K562 (cell line): ENCODE measurements around the gene MVP. TPM values are rescaled to one million over a fixed set of nuclear protein-coding genes. Genes with fewer than 3 reads are reported as not detected.

Source experiments
- ATAC-seq: fragments of 200-7000 bp; cut with Tn5 transposase; 3 replicates; pipeline ENCODE4 v1.9.1; 2020; ENCODE audit warnings: moderate library complexity
- BruUV-seq: library from RNA; stranded (reverse); fragments of 400-500 nt; replicated peaks from 2 replicates; lab custom pipeline; 2021; lab: Mats Ljungman, UMichigan
- CTCF ChIA-PET: fragments of 300-600 bp; formaldehyde crosslinking; extraction: SDS; loops from one replicate; lab custom pipeline; 2021; ENCODE audit warnings: low intra/inter-chr PET ratio; lab: Yijun Ruan, JAX
- POLR2A ChIA-PET: fragments of 300-600, 350-650 bp; sonication (Branson Sonifier 250); formaldehyde crosslinking; extraction: SDS; loops from one replicate; lab custom pipeline; 2021; ENCODE audit warnings: antibody characterized with exemption, inconsistent platforms; lab: Yijun Ruan, JAX
- DNase-seq, 4 experiments: peaks; one replicate each; pipeline versions ENCODE4 v3.0.0 to v3.0.0-alpha.2; 2011 to 2018; ENCODE audit warnings: low spot score in 3 of 4, mixed read lengths in 3 of 4; ENCODE audit errors: extremely low read depth in 1 of 4
- FAIRE-seq: peaks from 2 replicates; lab custom pipeline; 2011; peaks lifted over from hg19 to GRCh38; lab: Jason Lieb, UNC
- H2AFZ ChIP-seq: 2 replicates; pipeline ENCODE4 v1.6.0; 2011; ENCODE audit warnings: low read depth, low read length, control low read depth, inconsistent platforms
- H3K27ac ChIP-seq: fragments of 200-600 bp; 3 replicates; pipeline ENCODE4 v1.8.0; 2011; ENCODE audit warnings: low read depth, mild to moderate bottlenecking, control low read depth, inconsistent platforms, low read length, moderate library complexity, mixed read lengths; ENCODE audit errors: extremely low read depth
- H3K27me3 ChIP-seq, 2 experiments: fragments of 300-600 bp in 1 of 2; 2 replicates in 1 of 2; 3 replicates in 1 of 2; pipeline versions ENCODE4 v1.6.0 to v1.8.0; 2011; ENCODE audit warnings: inconsistent platforms in 2 of 2, low read length in 2 of 2, mild to moderate bottlenecking in 1 of 2, mixed read lengths in 1 of 2, moderate library complexity in 1 of 2; ENCODE audit not compliant: control insufficient read depth in 2 of 2, insufficient read depth in 2 of 2
- H3K36me3 ChIP-seq: fragments of 300-600 bp; 3 replicates; pipeline ENCODE4 v1.8.0; 2011; ENCODE audit warnings: mild to moderate bottlenecking, low read length, inconsistent platforms; ENCODE audit not compliant: control insufficient read depth, insufficient read depth
- H3K4me1 ChIP-seq, 2 experiments: fragments of 200-600 bp in 1 of 2; replicated peaks in 1 of 2; 2 replicates in 1 of 2; 3 replicates in 1 of 2; pipeline versions ENCODE4 v1.5.1 to v1.8.0; 2011; ENCODE audit warnings: inconsistent platforms in 2 of 2, low read length in 2 of 2, mild to moderate bottlenecking in 1 of 2, mixed read lengths in 1 of 2, moderate library complexity in 1 of 2; ENCODE audit not compliant: control insufficient read depth in 2 of 2, insufficient read depth in 2 of 2
- H3K4me2 ChIP-seq: 2 replicates; pipeline ENCODE4 v1.6.1; 2011; ENCODE audit warnings: low read length, control low read depth, inconsistent platforms, mixed read lengths; ENCODE audit not compliant: insufficient read depth
- H3K4me3 ChIP-seq: fragments of 200-600 bp; sonication (generic), shearing (Covaris generic); 2 replicates; pipeline ENCODE4 v1.5.1; 2016; ENCODE audit warnings: control low read depth, inconsistent platforms
- H3K79me2 ChIP-seq: fragments of 200-600 bp; 3 replicates; pipeline ENCODE4 v1.8.0; 2011; ENCODE audit warnings: low read length, inconsistent platforms; ENCODE audit not compliant: control insufficient read depth, insufficient read depth
- H3K9ac ChIP-seq, 2 experiments: 2 replicates each; pipeline versions ENCODE4 v1.6.0 to v1.6.1; 2011; ENCODE audit warnings: low read depth in 2 of 2, low read length in 2 of 2, control low read depth in 1 of 2, inconsistent platforms in 1 of 2, mild to moderate bottlenecking in 1 of 2, mixed read lengths in 1 of 2; ENCODE audit not compliant: insufficient read depth in 1 of 2
- H3K9me1 ChIP-seq: one replicate; pipeline ENCODE4 v1.6.0; 2011; ENCODE audit warnings: inconsistent platforms, mild to moderate bottlenecking, low read length, moderate library complexity; ENCODE audit not compliant: control insufficient read depth, insufficient read depth
- H3K9me3 ChIP-seq: replicated peaks from 2 replicates; pipeline ENCODE4 v1.5.1; 2011; ENCODE audit warnings: low read depth, low read length, inconsistent platforms; ENCODE audit not compliant: control insufficient read depth, insufficient read depth
- H4K20me1 ChIP-seq: replicated peaks from 2 replicates; pipeline ENCODE4 v1.6.1; 2011; ENCODE audit warnings: low read length, inconsistent platforms, mixed read lengths; ENCODE audit not compliant: control insufficient read depth, insufficient read depth
- CBX5 ChIP-seq: IDR thresholded peaks from 2 replicates; pipeline ENCODE4 v1.6.1; 2014; ENCODE audit warnings: low read depth, borderline replicate concordance
- WGBS: fragments of 100-300 bp; shearing (Covaris generic); methylation state at CpG from one replicate; pipeline ENCODE4 v1.1.6; 2016; ENCODE audit warnings: low coverage, mixed read lengths; ENCODE audit not compliant: insufficient coverage; ENCODE audit errors: missing lambda C conversion rate; 5-methylcytosine and 5-hydroxymethylcytosine counted together
- in situ Hi-C: fragments of 300-500 bp; cut with MboI; formaldehyde crosslinking; loops from 4 replicates; pipeline ENCODE4 v1.15.0; 2018; ENCODE audit warnings: inconsistent platforms, mixed read lengths
- intact Hi-C: fragments of 100-400 bp; cut with micrococcal nuclease; formaldehyde crosslinking; loops from 2 replicates; pipeline ENCODE4 v1.14.2; 2022
- polyA plus RNA-seq, 8 experiments: library from polyadenylated mRNA; depleted of rRNA in 4 of 8; stranded (reverse) in 5 of 8; unstranded in 3 of 8; fragments of >200 nt; fragmentation: Nextera tagmentation in 2 of 8; fragmentation: Illumina TruSeq in 1 of 8; extraction: Ambion mirVana in 2 of 8; extraction: Trizol in 1 of 8; gene quantifications; 2 replicates each; pipeline versions ENCODE4 v1.2.1 to v1.2.3, GENCODE V29; 2011 to 2014; ENCODE audit warnings: inconsistent platforms in 1 of 8, missing spikeins in 1 of 8
- total RNA-seq, 7 experiments: library from RNA; depleted of rRNA in 6 of 7; stranded (reverse); fragments of >200 nt in 6 of 7; fragmentation: Illumina TruSeq in 2 of 7; extraction: Trizol in 2 of 7; gene quantifications; 2 replicates each; pipeline versions ENCODE4 v1.2.1 to v1.2.3, GENCODE V29; 2011 to 2021; ENCODE audit warnings: low replicate concordance in 1 of 7
- TF ChIP-seq, protein P1 (sequence below), 2 experiments: fragments of 450-650 bp; IDR thresholded peaks; 2 replicates each; pipeline ENCODE4 v1.6.1; 2016

Gene MVP
- total and polyA plus RNA-seq, 9 of the 15 experiments (the other 6 are each of a cell fraction or from before 2014, with no cell fraction given): 0.39 to 1.9 (median 0.76) TPM; not detected in 2

DNA sequence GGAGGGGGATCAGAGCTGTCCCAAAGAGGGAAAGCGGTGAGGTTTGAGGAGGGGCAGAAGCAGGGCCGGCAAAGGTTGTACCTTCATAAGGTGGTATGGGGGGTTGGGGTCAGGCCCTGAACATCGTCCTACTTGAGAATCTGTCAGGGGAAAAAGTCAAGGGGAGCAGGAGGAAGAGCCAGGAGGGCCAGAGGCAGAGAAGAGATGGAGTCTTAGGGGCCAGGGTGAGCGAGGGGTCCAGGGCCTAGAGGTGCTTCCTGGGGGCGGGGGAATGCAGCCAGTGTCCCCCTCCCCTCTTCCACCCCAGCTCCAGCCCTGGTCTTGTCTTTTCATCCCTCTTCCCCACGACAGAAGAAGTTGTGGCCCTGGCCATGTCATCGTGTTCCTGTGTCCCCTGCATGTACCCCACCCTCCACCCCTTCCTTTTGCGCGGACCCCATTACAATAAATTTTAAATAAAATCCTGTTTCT is 9.5 kb upstream of the MVP start:
- peaks cover 40% of the 10 kb centered on the region for H3K79me2 ChIP-seq
- peaks cover 36% of the 10 kb centered on the region for H3K36me3 ChIP-seq
- ATAC-seq (no peak), DNase-seq (no peak), FAIRE-seq (peak; percentile 76)
- H3K9ac ChIP-seq: peak overlapping the region in 1 of 2 experiments; percentile 100; a peak in 1 of 4 replicates
- no peaks in the 10 kb centered on the region for H3K9me1 ChIP-seq
- H4K20me1 ChIP-seq: peaks cover 23% of the 10 kb centered on the region; the same call in 1 of the 2 replicates
- no peaks in the 10 kb centered on the region for H3K9me3 ChIP-seq
- no peak overlapping the region for H2AFZ ChIP-seq
- 16% methylated on average over 6 of the region's 9 CpGs for WGBS
- peak overlapping the region; percentile 60 for H3K4me3 ChIP-seq
- ChIA-PET POLR2A (interaction anchor here (0.8 to 1.3 kb wide), 3 partner anchors 7 to 110 kb away, joined by 3 to 4 read pairs (median 3); no protein-coding TSS in a partner anchor), CTCF (no interaction called here)
- peak overlapping the region; percentile 88; the same call in 1 of the 3 replicates for H3K27ac ChIP-seq
- peak overlapping the region; percentile 91 for H3K4me2 ChIP-seq
- in situ Hi-C loops (no loop called here), intact Hi-C loops (loop anchor here (10.0 kb wide), 1 partner anchor 214 kb away; the partner anchor contains the start of gene C16orf92)
- no peaks in the 10 kb centered on the region for H3K27me3 ChIP-seq
- peaks cover 43 to 80% of the 10 kb centered on the region in 2 experiments for H3K4me1 ChIP-seq
- TSS peak; percentile 78 for BruUV-seq
- no peak for TF ChIP-seq CBX5
- TF ChIP-seq, protein P1, sequence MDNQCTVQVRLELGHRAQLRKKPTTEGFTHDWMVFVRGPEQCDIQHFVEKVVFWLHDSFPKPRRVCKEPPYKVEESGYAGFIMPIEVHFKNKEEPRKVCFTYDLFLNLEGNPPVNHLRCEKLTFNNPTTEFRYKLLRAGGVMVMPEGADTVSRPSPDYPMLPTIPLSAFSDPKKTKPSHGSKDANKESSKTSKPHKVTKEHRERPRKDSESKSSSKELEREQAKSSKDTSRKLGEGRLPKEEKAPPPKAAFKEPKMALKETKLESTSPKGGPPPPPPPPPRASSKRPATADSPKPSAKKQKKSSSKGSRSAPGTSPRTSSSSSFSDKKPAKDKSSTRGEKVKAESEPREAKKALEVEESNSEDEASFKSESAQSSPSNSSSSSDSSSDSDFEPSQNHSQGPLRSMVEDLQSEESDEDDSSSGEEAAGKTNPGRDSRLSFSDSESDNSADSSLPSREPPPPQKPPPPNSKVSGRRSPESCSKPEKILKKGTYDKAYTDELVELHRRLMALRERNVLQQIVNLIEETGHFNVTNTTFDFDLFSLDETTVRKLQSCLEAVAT (IDR thresholded peaks at IDR 0.05): 0 out of 4 replicates have a peak, but pooled peaks of 1 of the 2 experiments have one; percentile 49
